Fibroblast of lung (primary cell): ENCODE results near the gene ANKRD40CL. TPM values are rescaled to one million over a fixed set of nuclear protein-coding genes. Genes with fewer than 3 reads are reported as not detected.

ENCODE experiments used
- DNase-seq, 2 donors: peaks; one replicate each; pipeline versions ENCODE4 v3.0.0 to v3.0.0-alpha.2; 2010; ENCODE audit warnings: low read depth in 2 of 2
- H2AFZ ChIP-seq: 2 replicates; pipeline ENCODE4 v1.5.1; 2012; ENCODE audit warnings: low read length, control low read depth, inconsistent platforms
- H3K27ac ChIP-seq: 2 replicates; pipeline ENCODE4 v1.5.1; 2011; ENCODE audit warnings: low read length, control low read depth; ENCODE audit not compliant: insufficient read depth
- H3K27me3 ChIP-seq: 2 replicates; pipeline ENCODE4 v1.5.1; 2011; ENCODE audit warnings: mild to moderate bottlenecking, low read length; ENCODE audit not compliant: control insufficient read depth, insufficient read depth
- H3K36me3 ChIP-seq: 2 replicates; pipeline ENCODE4 v1.5.1; 2011; ENCODE audit warnings: low read length; ENCODE audit not compliant: control insufficient read depth, insufficient read depth
- H3K4me1 ChIP-seq: 2 replicates; pipeline ENCODE4 v1.5.1; 2011; ENCODE audit warnings: low read length; ENCODE audit not compliant: control insufficient read depth, insufficient read depth; ENCODE audit errors: extremely low read depth
- H3K4me2 ChIP-seq: 2 replicates; pipeline ENCODE4 v1.5.1; 2011; ENCODE audit warnings: low read length, control low read depth; ENCODE audit not compliant: insufficient read depth; ENCODE audit errors: extremely low read depth
- H3K4me3 ChIP-seq, 4 experiments: fragments of 200-600 bp in 1 of 4; sonication (generic) in 1 of 4; replicated peaks in 1 of 4; 2 replicates each; pipeline ENCODE4 v1.5.1; 2011 to 2016; ENCODE audit warnings: low read length in 4 of 4, low read depth in 3 of 4, mild to moderate bottlenecking in 3 of 4, control low read depth in 2 of 4, inconsistent platforms in 1 of 4, mixed read lengths in 1 of 4; ENCODE audit not compliant: insufficient read depth in 1 of 4; ENCODE audit errors: control extremely low read depth in 1 of 4
- H3K79me2 ChIP-seq: 2 replicates; pipeline ENCODE4 v1.5.1; 2012; ENCODE audit warnings: mild to moderate bottlenecking, low read length, inconsistent platforms; ENCODE audit not compliant: control insufficient read depth, insufficient read depth
- H3K9ac ChIP-seq: 2 replicates; pipeline ENCODE4 v1.5.1; 2011; ENCODE audit warnings: mild to moderate bottlenecking, low read length, control low read depth; ENCODE audit not compliant: insufficient read depth
- H3K9me3 ChIP-seq: 2 replicates; pipeline ENCODE4 v1.5.1; 2012; ENCODE audit warnings: low read depth, low read length; ENCODE audit not compliant: control insufficient read depth, insufficient read depth
- H4K20me1 ChIP-seq: 2 replicates; pipeline ENCODE4 v1.5.1; 2011; ENCODE audit warnings: low read length; ENCODE audit not compliant: control insufficient read depth, insufficient read depth; ENCODE audit errors: extremely low read depth
- EZH2 ChIP-seq: IDR thresholded peaks from 2 replicates; pipeline ENCODE4 v1.5.1; 2012; ENCODE audit warnings: low read length, control low read depth, mild to moderate bottlenecking; ENCODE audit errors: missing control alignments
- polyA plus RNA-seq, 2 donors: library from polyadenylated mRNA; depleted of rRNA in 1 of 2; stranded (reverse) in 1 of 2; unstranded in 1 of 2; fragments of >200 nt; gene quantifications; 2 replicates each; pipeline ENCODE4 v1.2.1, GENCODE V29; 2011 to 2012; ENCODE audit warnings: missing spikeins in 1 of 2
- total RNA-seq: library from RNA; depleted of rRNA; stranded (reverse); fragments of >200 nt; gene quantifications from 2 replicates; pipeline ENCODE4 v1.2.1, GENCODE V29; 2014
- TF ChIP-seq, protein P1 (sequence below), 2 donors: IDR thresholded peaks in 1 of 2; conservative IDR thresholded peaks in 1 of 2; 1 replicate in 1 of 2; 2 replicates in 1 of 2; pipeline ENCODE4 v1.5.1; 2011 to 2012; ENCODE audit warnings: low read length in 2 of 2, control low read depth in 1 of 2, inconsistent platforms in 1 of 2, low read depth in 1 of 2, mild to moderate bottlenecking in 1 of 2

ANKRD40CL gene
- total and polyA plus RNA-seq, 2 donors (not counting 1 experiment from before 2014, with no cell fraction given): not detected

DNA sequence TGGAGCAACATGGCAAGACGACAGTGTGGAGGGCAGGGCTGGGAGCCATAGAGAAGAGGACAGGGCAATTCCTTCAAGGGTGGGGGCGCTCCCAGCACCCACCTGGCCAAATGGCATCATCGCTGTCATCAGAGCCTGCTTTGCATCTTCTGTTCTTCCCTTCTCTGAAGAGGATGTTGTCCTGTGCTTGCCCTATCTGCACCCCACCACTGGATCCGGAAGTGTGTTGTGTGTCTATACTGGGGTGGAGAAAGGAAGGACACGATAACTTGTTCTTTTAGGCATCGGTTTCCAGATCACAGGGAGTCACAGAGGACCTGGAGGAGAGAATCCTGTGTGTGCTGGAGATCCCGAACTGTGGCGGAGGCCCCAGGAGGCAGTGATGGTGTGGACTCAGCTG is 25.7 kb upstream of the ANKRD40CL start:
- Histone ChIP-seq H3K4me2 (no peak overlapping the region), H3K9me3 (no peaks in the 10 kb centered on the region), H4K20me1 (no peaks in the 10 kb centered on the region), H3K36me3 (no peaks in the 10 kb centered on the region), H3K4me3 (no peak overlapping the region), H2AFZ (no peak overlapping the region), H3K27ac (no peak overlapping the region), H3K79me2 (no peaks in the 10 kb centered on the region), H3K9ac (no peak overlapping the region), H3K27me3 (peaks cover 3% of the 10 kb centered on the region), H3K4me1 (no peaks in the 10 kb centered on the region)
- TF ChIP-seq, protein P1, sequence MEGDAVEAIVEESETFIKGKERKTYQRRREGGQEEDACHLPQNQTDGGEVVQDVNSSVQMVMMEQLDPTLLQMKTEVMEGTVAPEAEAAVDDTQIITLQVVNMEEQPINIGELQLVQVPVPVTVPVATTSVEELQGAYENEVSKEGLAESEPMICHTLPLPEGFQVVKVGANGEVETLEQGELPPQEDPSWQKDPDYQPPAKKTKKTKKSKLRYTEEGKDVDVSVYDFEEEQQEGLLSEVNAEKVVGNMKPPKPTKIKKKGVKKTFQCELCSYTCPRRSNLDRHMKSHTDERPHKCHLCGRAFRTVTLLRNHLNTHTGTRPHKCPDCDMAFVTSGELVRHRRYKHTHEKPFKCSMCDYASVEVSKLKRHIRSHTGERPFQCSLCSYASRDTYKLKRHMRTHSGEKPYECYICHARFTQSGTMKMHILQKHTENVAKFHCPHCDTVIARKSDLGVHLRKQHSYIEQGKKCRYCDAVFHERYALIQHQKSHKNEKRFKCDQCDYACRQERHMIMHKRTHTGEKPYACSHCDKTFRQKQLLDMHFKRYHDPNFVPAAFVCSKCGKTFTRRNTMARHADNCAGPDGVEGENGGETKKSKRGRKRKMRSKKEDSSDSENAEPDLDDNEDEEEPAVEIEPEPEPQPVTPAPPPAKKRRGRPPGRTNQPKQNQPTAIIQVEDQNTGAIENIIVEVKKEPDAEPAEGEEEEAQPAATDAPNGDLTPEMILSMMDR (conservative IDR thresholded peaks at IDR 0.05 in 1 of 2, IDR thresholded peaks at IDR 0.05 in 1 of 2; ENCODE audit: low read depth in 1 of 2, low read length in 2 of 2): no peak
- TF ChIP-seq EZH2: no peak
- DNase-seq: no peak

DNA sequence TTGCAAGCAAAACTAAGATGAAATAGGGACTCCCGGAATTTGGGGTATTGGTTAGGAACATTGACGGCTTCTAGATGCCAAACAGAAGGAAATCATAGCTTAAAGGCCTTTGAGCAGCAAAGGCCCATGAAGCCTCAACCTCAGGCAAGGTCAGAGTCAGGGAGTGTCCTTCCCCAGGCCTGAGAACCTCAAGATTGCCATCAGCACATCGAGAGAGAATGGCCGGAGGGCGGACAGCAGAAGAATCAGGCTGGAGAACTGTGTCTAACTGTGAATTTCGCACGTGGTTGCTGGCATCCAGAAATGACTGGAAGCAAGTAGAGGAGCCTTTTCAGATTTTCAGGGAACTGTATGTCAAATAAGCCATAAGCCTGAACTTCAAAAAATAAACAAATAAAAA is 24.8 kb upstream of the ANKRD40CL start:
- Histone ChIP-seq H4K20me1 (no peaks in the 10 kb centered on the region), H3K27me3 (peaks cover 3% of the 10 kb centered on the region), H3K4me3 (no peak overlapping the region), H3K79me2 (no peaks in the 10 kb centered on the region), H3K9ac (no peak overlapping the region), H3K4me1 (no peaks in the 10 kb centered on the region), H3K27ac (no peak overlapping the region), H3K36me3 (no peaks in the 10 kb centered on the region), H3K4me2 (no peak overlapping the region), H2AFZ (no peak overlapping the region), H3K9me3 (no peaks in the 10 kb centered on the region)
- DNase-seq: no peak
- no peak for TF ChIP-seq EZH2
- TF ChIP-seq, protein P1 (conservative IDR thresholded peaks at IDR 0.05 in 1 of 2, IDR thresholded peaks at IDR 0.05 in 1 of 2; ENCODE audit: low read depth in 1 of 2, low read length in 2 of 2): no peak

DNA sequence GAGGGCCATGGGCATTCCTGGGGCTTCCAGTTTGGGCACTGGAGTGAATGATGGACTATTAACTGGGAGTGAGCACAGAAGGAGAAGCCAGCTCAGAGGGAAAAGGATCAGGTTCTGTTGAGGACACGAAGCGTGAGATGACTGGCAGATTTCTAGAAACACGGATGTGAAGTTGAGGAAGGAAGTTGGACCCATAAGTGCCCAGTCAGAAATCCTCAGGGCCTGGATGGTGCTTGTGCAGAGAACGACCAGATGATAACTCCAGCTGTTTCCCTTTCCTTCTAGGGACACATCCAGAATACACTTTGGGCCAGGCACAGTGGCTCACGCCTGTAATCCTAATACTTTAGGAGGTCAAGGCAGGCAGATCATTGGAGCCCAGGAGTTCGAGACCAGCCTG is 23.3 kb upstream of the ANKRD40CL start:
- Histone ChIP-seq H3K79me2 (no peaks in the 10 kb centered on the region), H3K4me1 (peaks cover 4% of the 10 kb centered on the region), H4K20me1 (no peaks in the 10 kb centered on the region), H3K4me3 (no peak overlapping the region), H3K9ac (no peak overlapping the region), H2AFZ (no peak overlapping the region), H3K4me2 (no peak overlapping the region), H3K27me3 (peaks cover 3% of the 10 kb centered on the region), H3K36me3 (no peaks in the 10 kb centered on the region), H3K27ac (no peak overlapping the region), H3K9me3 (no peaks in the 10 kb centered on the region)
- no peak for DNase-seq
- TF ChIP-seq, protein P1 (conservative IDR thresholded peaks at IDR 0.05 in 1 of 2, IDR thresholded peaks at IDR 0.05 in 1 of 2; ENCODE audit: low read depth in 1 of 2, low read length in 2 of 2): no peak
- no peak for TF ChIP-seq EZH2
